K562 (cell line): ENCODE measurements around the gene DENND6B. TPM values are rescaled to one million over a fixed set of nuclear protein-coding genes. Genes with fewer than 3 reads are reported as not detected.

Experiments used
- BRD9 ChIP-seq: fragments of 450-650 bp; IDR thresholded peaks from 2 replicates; pipeline ENCODE4 v1.6.1; 2018; ENCODE audit warnings: low read depth; ENCODE audit not compliant: partially characterized antibody
- CBX1 ChIP-seq: sonication (generic); IDR thresholded peaks from 2 replicates; pipeline ENCODE4 v1.6.1; 2016; ENCODE audit warnings: antibody characterized with exemption, low read depth, mild to moderate bottlenecking
- CHD2 ChIP-seq: IDR thresholded peaks from 2 replicates; pipeline ENCODE4 v1.6.1; 2011; ENCODE audit warnings: low read depth, low read length
- CXXC5 ChIP-seq: fragments of 250-450 bp; sonication (Bioruptor Pico); IDR thresholded peaks from 2 replicates; pipeline ENCODE4 v1.8.0; 2022; ENCODE audit warnings: inconsistent platforms, mild to moderate bottlenecking, moderate library complexity
- EP400 ChIP-seq: fragments of 450-650 bp; IDR thresholded peaks from 2 replicates; pipeline ENCODE4 v1.6.1; 2017; ENCODE audit warnings: antibody characterized with exemption, mild to moderate bottlenecking, moderate library complexity
- GABPB2 ChIP-seq: fragments of 250-450 bp; sonication (Bioruptor Pico); conservative IDR thresholded peaks from 2 replicates; pipeline ENCODE4 v1.5.1; 2021; ENCODE audit warnings: mild to moderate bottlenecking
- GTF2E2 ChIP-seq: fragments of 200-800 bp; sonication (Bioruptor generic); IDR thresholded peaks from 2 replicates; pipeline ENCODE4 v1.6.1; 2016; ENCODE audit warnings: missing genetic modification characterization, missing compliant biosample characterization
- MTA2 ChIP-seq: fragments of 450-650 bp; IDR thresholded peaks from 2 replicates; pipeline ENCODE4 v1.6.1; 2016; ENCODE audit warnings: low read depth
- NFE2 ChIP-seq: IDR thresholded peaks from 2 replicates; pipeline ENCODE4 v1.6.1; 2014; ENCODE audit warnings: antibody characterized with exemption, low read depth
- NRF1 ChIP-seq, 2 experiments: fragments of 450-650 bp; IDR thresholded peaks in 1 of 2; conservative IDR thresholded peaks in 1 of 2; 2 replicates each; pipeline ENCODE4 v1.6.1; 2014; ENCODE audit warnings: mild to moderate bottlenecking in 2 of 2
- POLR2AphosphoS5 ChIP-seq: IDR thresholded peaks from 2 replicates; pipeline ENCODE4 v1.6.1; 2011; ENCODE audit warnings: mild to moderate bottlenecking, low read depth, low read length, moderate library complexity; ENCODE audit not compliant: control insufficient read depth, insufficient read depth
- SAFB ChIP-seq: fragments of 200-400 bp; formaldehyde crosslinking; IDR thresholded peaks from 2 replicates; pipeline ENCODE4 v1.6.1; 2017; ENCODE audit warnings: low read depth, low read length, borderline replicate concordance
- SMARCE1 ChIP-seq: fragments of 450-650 bp; IDR thresholded peaks from 2 replicates; pipeline ENCODE4 v1.7.1; 2016; ENCODE audit warnings: mild to moderate bottlenecking
- SREBF2 ChIP-seq: sonication (generic); formaldehyde crosslinking; IDR thresholded peaks from 2 replicates; pipeline ENCODE4 v1.4.0; 2020; ENCODE audit warnings: mild to moderate bottlenecking, missing genetic modification reagents
- U2AF1 ChIP-seq: fragments of 200-400 bp; formaldehyde crosslinking; optimal IDR thresholded peaks from 2 replicates; pipeline ENCODE3; 2017; ENCODE audit warnings: mild to moderate bottlenecking, low read depth, low read length, moderate library complexity
- ZFP30 ChIP-seq: fragments of 250-450 bp; sonication (Bioruptor Pico); IDR thresholded peaks from 2 replicates; pipeline ENCODE4 v1.8.0; 2022; ENCODE audit warnings: moderate library complexity, mild to moderate bottlenecking, inconsistent platforms, borderline replicate concordance
- ZNF586 ChIP-seq: fragments of 450-650 bp; formaldehyde crosslinking; conservative IDR thresholded peaks from 2 replicates; pipeline ENCODE4 v1.4.0; 2020; ENCODE audit warnings: mild to moderate bottlenecking, moderate library complexity
- polyA plus RNA-seq, 8 experiments: library from polyadenylated mRNA; depleted of rRNA in 4 of 8; stranded (reverse) in 5 of 8; unstranded in 3 of 8; fragments of >200 nt; fragmentation: Nextera tagmentation in 2 of 8; fragmentation: Illumina TruSeq in 1 of 8; extraction: Ambion mirVana in 2 of 8; extraction: Trizol in 1 of 8; gene quantifications; 2 replicates each; pipeline versions ENCODE4 v1.2.1 to v1.2.3, GENCODE V29; 2011 to 2014; ENCODE audit warnings: inconsistent platforms in 1 of 8, missing spikeins in 1 of 8
- total RNA-seq, 7 experiments: library from RNA; depleted of rRNA in 6 of 7; stranded (reverse); fragments of >200 nt in 6 of 7; fragmentation: Illumina TruSeq in 2 of 7; extraction: Trizol in 2 of 7; gene quantifications; 2 replicates each; pipeline versions ENCODE4 v1.2.1 to v1.2.3, GENCODE V29; 2011 to 2021; ENCODE audit warnings: low replicate concordance in 1 of 7
- TF ChIP-seq, protein P1 (sequence below): IDR thresholded peaks from 2 replicates; pipeline ENCODE4 v1.6.1; 2011; ENCODE audit warnings: borderline replicate concordance, low read depth, mild to moderate bottlenecking, moderate library complexity, low read length; ENCODE audit not compliant: insufficient read depth, poor library complexity, severe bottlenecking
- TF ChIP-seq, protein P2 (sequence below): sonication (generic); formaldehyde crosslinking; IDR thresholded peaks from 2 replicates; pipeline ENCODE4 v1.8.0; 2022; ENCODE audit warnings: mild to moderate bottlenecking, missing genetic modification reagents
- TF ChIP-seq, protein P3 (sequence below), 2 experiments: fragments of 200-800 bp in 1 of 2; sonication (Bioruptor generic) in 1 of 2; sonication (generic) in 1 of 2; formaldehyde crosslinking in 1 of 2; IDR thresholded peaks in 1 of 2; conservative IDR thresholded peaks in 1 of 2; 2 replicates each; pipeline versions ENCODE4 v1.5.0 to v1.6.1; 2016 to 2020; ENCODE audit warnings: missing compliant biosample characterization in 1 of 2, missing genetic modification characterization in 1 of 2, missing genetic modification reagents in 1 of 2

The DENND6B gene
- total and polyA plus RNA-seq, 9 of the 15 experiments (the other 6 are each of a cell fraction or from before 2014, with no cell fraction given), result 0.07 to 3.7 (median 1.5) TPM

DNA sequence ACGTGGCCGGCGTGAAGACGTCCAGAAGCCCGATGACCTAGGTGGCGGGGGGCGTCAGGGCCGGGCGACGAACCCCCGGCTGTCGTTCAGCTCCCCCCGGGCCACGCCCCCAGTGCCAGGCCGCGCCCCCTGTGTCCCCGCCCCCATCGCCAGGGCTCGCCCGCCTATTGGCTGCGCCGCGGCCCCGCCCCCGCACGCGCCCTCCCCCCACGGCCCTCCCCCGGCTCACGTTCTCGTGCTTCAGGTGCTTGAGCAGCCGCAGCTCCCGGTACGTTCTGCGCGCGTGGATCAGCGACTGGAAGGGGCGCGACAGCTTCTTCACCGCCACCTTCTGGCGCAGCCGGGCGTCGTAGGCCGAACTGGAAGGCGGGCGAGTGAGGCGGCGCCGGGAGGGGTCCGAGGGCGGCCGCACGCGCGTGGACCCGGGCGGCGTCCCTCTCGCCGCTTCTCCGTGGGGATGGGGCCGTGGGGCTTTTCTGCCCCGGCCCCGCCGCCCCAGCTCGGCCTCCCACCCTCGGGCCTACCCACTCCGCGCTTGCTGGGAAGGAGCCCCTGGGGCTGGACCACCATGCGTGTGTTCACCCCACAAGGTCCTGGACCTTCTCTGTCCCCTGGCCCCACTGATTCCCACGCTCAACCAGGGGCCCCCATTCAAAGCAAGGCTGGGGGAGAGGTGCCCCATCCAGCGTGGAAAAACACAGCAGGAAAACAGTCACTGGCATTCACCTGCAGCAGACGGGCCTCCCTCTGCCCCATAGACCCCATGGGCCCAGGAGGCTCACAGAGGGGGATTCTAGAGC lies 59.0 kb downstream of the DENND6B start (continued):
- TF ChIP-seq, protein P1, sequence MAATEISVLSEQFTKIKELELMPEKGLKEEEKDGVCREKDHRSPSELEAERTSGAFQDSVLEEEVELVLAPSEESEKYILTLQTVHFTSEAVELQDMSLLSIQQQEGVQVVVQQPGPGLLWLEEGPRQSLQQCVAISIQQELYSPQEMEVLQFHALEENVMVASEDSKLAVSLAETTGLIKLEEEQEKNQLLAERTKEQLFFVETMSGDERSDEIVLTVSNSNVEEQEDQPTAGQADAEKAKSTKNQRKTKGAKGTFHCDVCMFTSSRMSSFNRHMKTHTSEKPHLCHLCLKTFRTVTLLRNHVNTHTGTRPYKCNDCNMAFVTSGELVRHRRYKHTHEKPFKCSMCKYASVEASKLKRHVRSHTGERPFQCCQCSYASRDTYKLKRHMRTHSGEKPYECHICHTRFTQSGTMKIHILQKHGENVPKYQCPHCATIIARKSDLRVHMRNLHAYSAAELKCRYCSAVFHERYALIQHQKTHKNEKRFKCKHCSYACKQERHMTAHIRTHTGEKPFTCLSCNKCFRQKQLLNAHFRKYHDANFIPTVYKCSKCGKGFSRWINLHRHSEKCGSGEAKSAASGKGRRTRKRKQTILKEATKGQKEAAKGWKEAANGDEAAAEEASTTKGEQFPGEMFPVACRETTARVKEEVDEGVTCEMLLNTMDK, result peak; percentile 85
- TF ChIP-seq CBX1, result no peak
- TF ChIP-seq SMARCE1, result no peak
- TF ChIP-seq MTA2, result no peak
- no peak for TF ChIP-seq U2AF1
- TF ChIP-seq GTF2E2 (tag), result no peak
- peak; percentile 85 for TF ChIP-seq SAFB
- TF ChIP-seq CHD2, result no peak
- no peak for TF ChIP-seq ZNF586 (CRISPR knock-in tag)
- TF ChIP-seq, protein P2, sequence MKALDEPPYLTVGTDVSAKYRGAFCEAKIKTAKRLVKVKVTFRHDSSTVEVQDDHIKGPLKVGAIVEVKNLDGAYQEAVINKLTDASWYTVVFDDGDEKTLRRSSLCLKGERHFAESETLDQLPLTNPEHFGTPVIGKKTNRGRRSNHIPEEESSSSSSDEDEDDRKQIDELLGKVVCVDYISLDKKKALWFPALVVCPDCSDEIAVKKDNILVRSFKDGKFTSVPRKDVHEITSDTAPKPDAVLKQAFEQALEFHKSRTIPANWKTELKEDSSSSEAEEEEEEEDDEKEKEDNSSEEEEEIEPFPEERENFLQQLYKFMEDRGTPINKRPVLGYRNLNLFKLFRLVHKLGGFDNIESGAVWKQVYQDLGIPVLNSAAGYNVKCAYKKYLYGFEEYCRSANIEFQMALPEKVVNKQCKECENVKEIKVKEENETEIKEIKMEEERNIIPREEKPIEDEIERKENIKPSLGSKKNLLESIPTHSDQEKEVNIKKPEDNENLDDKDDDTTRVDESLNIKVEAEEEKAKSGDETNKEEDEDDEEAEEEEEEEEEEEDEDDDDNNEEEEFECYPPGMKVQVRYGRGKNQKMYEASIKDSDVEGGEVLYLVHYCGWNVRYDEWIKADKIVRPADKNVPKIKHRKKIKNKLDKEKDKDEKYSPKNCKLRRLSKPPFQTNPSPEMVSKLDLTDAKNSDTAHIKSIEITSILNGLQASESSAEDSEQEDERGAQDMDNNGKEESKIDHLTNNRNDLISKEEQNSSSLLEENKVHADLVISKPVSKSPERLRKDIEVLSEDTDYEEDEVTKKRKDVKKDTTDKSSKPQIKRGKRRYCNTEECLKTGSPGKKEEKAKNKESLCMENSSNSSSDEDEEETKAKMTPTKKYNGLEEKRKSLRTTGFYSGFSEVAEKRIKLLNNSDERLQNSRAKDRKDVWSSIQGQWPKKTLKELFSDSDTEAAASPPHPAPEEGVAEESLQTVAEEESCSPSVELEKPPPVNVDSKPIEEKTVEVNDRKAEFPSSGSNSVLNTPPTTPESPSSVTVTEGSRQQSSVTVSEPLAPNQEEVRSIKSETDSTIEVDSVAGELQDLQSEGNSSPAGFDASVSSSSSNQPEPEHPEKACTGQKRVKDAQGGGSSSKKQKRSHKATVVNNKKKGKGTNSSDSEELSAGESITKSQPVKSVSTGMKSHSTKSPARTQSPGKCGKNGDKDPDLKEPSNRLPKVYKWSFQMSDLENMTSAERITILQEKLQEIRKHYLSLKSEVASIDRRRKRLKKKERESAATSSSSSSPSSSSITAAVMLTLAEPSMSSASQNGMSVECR (CRISPR knock-in tag), result no peak
- no peak for TF ChIP-seq POLR2AphosphoS5
- TF ChIP-seq NRF1 (conservative IDR thresholded peaks at IDR 0.05 in 1 of 2, IDR thresholded peaks at IDR 0.05 in 1 of 2), result peak in 1 of 2 experiments; percentile 44; a peak in 1 of 4 replicates
- no peak for TF ChIP-seq ZFP30 (CRISPR knock-in tag)
- no peak for TF ChIP-seq EP400
- peak; percentile 57 for TF ChIP-seq CXXC5 (CRISPR knock-in tag)
- TF ChIP-seq BRD9, result no peak
- TF ChIP-seq GABPB2 (CRISPR knock-in tag), result no peak
- no peak for TF ChIP-seq SREBF2 (CRISPR knock-in tag)
- TF ChIP-seq NFE2, result no peak
- TF ChIP-seq, protein P3, sequence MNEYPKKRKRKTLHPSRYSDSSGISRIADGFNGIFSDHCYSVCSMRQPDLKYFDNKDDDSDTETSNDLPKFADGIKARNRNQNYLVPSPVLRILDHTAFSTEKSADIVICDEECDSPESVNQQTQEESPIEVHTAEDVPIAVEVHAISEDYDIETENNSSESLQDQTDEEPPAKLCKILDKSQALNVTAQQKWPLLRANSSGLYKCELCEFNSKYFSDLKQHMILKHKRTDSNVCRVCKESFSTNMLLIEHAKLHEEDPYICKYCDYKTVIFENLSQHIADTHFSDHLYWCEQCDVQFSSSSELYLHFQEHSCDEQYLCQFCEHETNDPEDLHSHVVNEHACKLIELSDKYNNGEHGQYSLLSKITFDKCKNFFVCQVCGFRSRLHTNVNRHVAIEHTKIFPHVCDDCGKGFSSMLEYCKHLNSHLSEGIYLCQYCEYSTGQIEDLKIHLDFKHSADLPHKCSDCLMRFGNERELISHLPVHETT (CRISPR knock-in tag; conservative IDR thresholded peaks at IDR 0.05 in 1 of 2, IDR thresholded peaks at IDR 0.05 in 1 of 2), result no peak
